Mesenchymal stem cell (in vitro differentiated cells and primary cell): ENCODE data around the gene TNNI2.
"Not testable (repeated sequence)": the region's sequence is repeated elsewhere in the genome, so short reads cannot be mapped to it uniquely, and the experiment has no call there.

Experiments
- DNase-seq: peaks from one replicate; pipeline ENCODE4 v3.0.0-alpha.2; 2013
- H2AFZ ChIP-seq: one replicate; pipeline ENCODE4 v1.6.1; 2013; ENCODE audit warnings: low read depth, mild to moderate bottlenecking, control low read depth, inconsistent platforms, low read length, moderate library complexity
- H2AK5ac ChIP-seq: 2 replicates; pipeline ENCODE4 v1.6.1; 2013; ENCODE audit warnings: low read length, moderate library complexity, mild to moderate bottlenecking, inconsistent platforms; ENCODE audit not compliant: severe bottlenecking
- H2BK120ac ChIP-seq: one replicate; pipeline ENCODE4 v1.6.1; 2013; ENCODE audit warnings: low read depth, mild to moderate bottlenecking, inconsistent platforms, low read length, moderate library complexity
- H2BK12ac ChIP-seq, 2 experiments: one replicate each; pipeline ENCODE4 v1.6.1; 2013; ENCODE audit warnings: inconsistent platforms in 2 of 2, low read length in 2 of 2, mild to moderate bottlenecking in 2 of 2, moderate library complexity in 2 of 2, control low read depth in 1 of 2
- H2BK15ac ChIP-seq: one replicate; pipeline ENCODE4 v1.6.1; 2013; ENCODE audit warnings: mild to moderate bottlenecking, low read depth, inconsistent platforms; ENCODE audit not compliant: poor library complexity, severe bottlenecking
- H2BK5ac ChIP-seq: 2 replicates; pipeline ENCODE4 v1.6.1; 2013; ENCODE audit warnings: low read depth, mild to moderate bottlenecking, low read length, control low read depth, inconsistent platforms; ENCODE audit not compliant: poor library complexity, severe bottlenecking
- H3K14ac ChIP-seq, 2 experiments: one replicate each; pipeline ENCODE4 v1.6.1; 2013; ENCODE audit warnings: inconsistent platforms in 2 of 2, low read length in 2 of 2, control low read depth in 1 of 2, mild to moderate bottlenecking in 1 of 2, moderate library complexity in 1 of 2
- H3K18ac ChIP-seq, 2 experiments: one replicate each; pipeline ENCODE4 v1.6.1; 2013; ENCODE audit warnings: inconsistent platforms in 2 of 2, low read length in 2 of 2, control low read depth in 1 of 2, low read depth in 1 of 2, mild to moderate bottlenecking in 1 of 2
- H3K23ac ChIP-seq, 2 experiments: one replicate each; pipeline ENCODE4 v1.6.1; 2013; ENCODE audit warnings: inconsistent platforms in 2 of 2, low read length in 2 of 2, mild to moderate bottlenecking in 2 of 2, moderate library complexity in 2 of 2, control low read depth in 1 of 2
- H3K27ac ChIP-seq: 2 replicates; pipeline ENCODE4 v1.5.1; 2013; ENCODE audit warnings: mild to moderate bottlenecking, moderate library complexity, low read length, control low read depth, inconsistent platforms; ENCODE audit not compliant: poor library complexity, severe bottlenecking
- H3K27me3 ChIP-seq, 2 experiments: 2 replicates each; pipeline versions ENCODE4 v1.6.1 to v1.7.0; 2013; ENCODE audit warnings: low read length in 2 of 2, mild to moderate bottlenecking in 2 of 2, moderate library complexity in 2 of 2, control low read depth in 1 of 2, inconsistent platforms in 1 of 2; ENCODE audit not compliant: control insufficient read depth in 1 of 2, insufficient read depth in 1 of 2
- H3K36me3 ChIP-seq, 2 experiments: 2 replicates each; pipeline versions ENCODE4 v1.6.1 to v1.7.0; 2013; ENCODE audit warnings: low read length in 2 of 2, control low read depth in 1 of 2, inconsistent platforms in 1 of 2, low read depth in 1 of 2, mild to moderate bottlenecking in 1 of 2; ENCODE audit not compliant: insufficient read depth in 2 of 2, control insufficient read depth in 1 of 2
- H3K4ac ChIP-seq, 2 experiments: one replicate each; pipeline ENCODE4 v1.6.1; 2013; ENCODE audit warnings: inconsistent platforms in 2 of 2, low read length in 2 of 2, mild to moderate bottlenecking in 2 of 2, moderate library complexity in 2 of 2, control low read depth in 1 of 2, low read depth in 1 of 2
- H3K4me1 ChIP-seq: 2 replicates; pipeline ENCODE4 v1.6.1; 2013; ENCODE audit warnings: low read depth, low read length, control low read depth; ENCODE audit not compliant: control insufficient read depth, insufficient read depth
- H3K4me2 ChIP-seq: 2 replicates; pipeline ENCODE4 v1.6.1; 2013; ENCODE audit warnings: low read length, mild to moderate bottlenecking, inconsistent platforms; ENCODE audit not compliant: poor library complexity, severe bottlenecking
- H3K4me3 ChIP-seq, 2 experiments: 2 replicates each; pipeline versions ENCODE4 v1.5.1 to v1.7.0; 2013; ENCODE audit warnings: low read length in 2 of 2, mild to moderate bottlenecking in 2 of 2, control low read depth in 1 of 2, low read depth in 1 of 2; ENCODE audit not compliant: insufficient read depth in 1 of 2
- H3K79me1 ChIP-seq: replicated peaks from 2 replicates; pipeline ENCODE4 v1.6.1; 2013; ENCODE audit warnings: mild to moderate bottlenecking, control low read depth, low read length, inconsistent platforms; ENCODE audit not compliant: poor library complexity, severe bottlenecking
- H3K9ac ChIP-seq: 2 replicates; pipeline ENCODE4 v1.7.0; 2013; ENCODE audit warnings: mild to moderate bottlenecking, low read length, moderate library complexity
- H3K9me3 ChIP-seq: 2 replicates; pipeline ENCODE4 v1.7.0; 2013; ENCODE audit warnings: mild to moderate bottlenecking, low read length; ENCODE audit not compliant: control insufficient read depth
- H4K8ac ChIP-seq: one replicate; pipeline ENCODE4 v1.6.1; 2013; ENCODE audit warnings: inconsistent platforms, mild to moderate bottlenecking, low read length, moderate library complexity
- H4K91ac ChIP-seq: one replicate; pipeline ENCODE4 v1.6.1; 2013; ENCODE audit warnings: mild to moderate bottlenecking, low read length, inconsistent platforms
- WGBS: methylation state at CpG from one replicate; pipeline ENCODE4 v1.1.7; 2013; ENCODE audit warnings: mixed read lengths; 5-methylcytosine and 5-hydroxymethylcytosine counted together

Gene TNNI2

GRCh38 chr11:1812801-1813200 is 26.0 kb upstream of the TNNI2 start:
- 77% methylated on average over 10 of the region's 15 CpGs for WGBS
- Histone ChIP-seq H4K91ac (no peak overlapping the region), H3K4ac (no peak overlapping the region), H3K79me1 (no peaks in the 10 kb centered on the region), H3K14ac (no peak overlapping the region), H2BK120ac (no peak overlapping the region), H3K27ac (no peak overlapping the region), H2BK15ac (no peak overlapping the region), H3K4me2 (no peak overlapping the region), H3K9ac (no peak overlapping the region), H3K23ac (no peak overlapping the region), H2AK5ac (no peak overlapping the region), H3K27me3 (peaks cover 2 to 51% of the 10 kb centered on the region in 2 experiments), H2BK12ac (no peak overlapping the region), H3K4me1 (no peaks in the 10 kb centered on the region), H2AFZ (no peak overlapping the region), H4K8ac (no peak overlapping the region), H3K9me3 (peaks cover 9% of the 10 kb centered on the region), H2BK5ac (no peak overlapping the region), H3K4me3 (no peak overlapping the region), H3K18ac (no peak overlapping the region), H3K36me3 (no peaks in the 10 kb centered on the region)
- DNase-seq = no peak

GRCh38 chr11:1813356-1813755 is 25.4 kb upstream of the TNNI2 start:
- not testable (repeated sequence) for H2BK15ac ChIP-seq, H3K4me2 ChIP-seq, H3K4me1 ChIP-seq, H4K8ac ChIP-seq, H2AK5ac ChIP-seq, H2BK5ac ChIP-seq, H2BK12ac ChIP-seq, DNase-seq, H3K9ac ChIP-seq, H3K36me3 ChIP-seq, H3K27ac ChIP-seq, H2AFZ ChIP-seq, H3K23ac ChIP-seq, H3K4ac ChIP-seq, H4K91ac ChIP-seq, H3K18ac ChIP-seq, H3K4me3 ChIP-seq, H2BK120ac ChIP-seq, H3K79me1 ChIP-seq, H3K14ac ChIP-seq
- peaks cover 13% of the 10 kb centered on the region for H3K9me3 ChIP-seq
- WGBS = 87% methylated on average over 7 of the region's 9 CpGs
- peaks cover 0 to 50% of the 10 kb centered on the region in 2 experiments for H3K27me3 ChIP-seq

- Histone ChIP-seq H3K4me3 (no peak overlapping the region), H3K36me3 (no peaks in the 10 kb centered on the region)
Observed at GRCh38 chr11:1814691-1815090, 24.1 kb upstream of the TNNI2 start.

DNA sequence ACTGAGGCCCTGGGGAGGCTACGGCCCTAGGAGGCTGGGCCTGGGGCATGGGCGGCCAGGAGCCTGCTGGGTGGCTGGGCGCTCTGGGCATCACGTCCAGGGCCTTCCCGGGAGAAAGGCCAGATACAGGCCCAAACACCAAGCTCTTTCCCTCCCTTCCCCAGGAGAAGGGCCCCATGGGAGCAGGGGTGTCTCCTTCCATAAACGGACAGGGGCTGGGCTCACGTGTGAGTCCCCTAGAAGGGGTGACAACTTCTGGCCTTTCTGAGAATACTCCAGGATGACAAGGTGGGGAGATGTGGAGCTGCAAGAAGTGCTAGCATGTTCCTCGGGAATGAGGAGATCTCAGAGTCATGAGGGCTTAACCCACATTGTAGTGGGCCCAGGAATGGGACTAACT is 23.5 kb upstream of the TNNI2 start:
- H4K91ac ChIP-seq = no peak overlapping the region
- no peak overlapping the region for H2BK15ac ChIP-seq

More at GRCh38 chr11:1814691-1815090, 24.1 kb upstream of the TNNI2 start:
- H2BK5ac ChIP-seq = no peak overlapping the region
- H3K4ac ChIP-seq = no peak overlapping the region
- H4K8ac ChIP-seq = no peak overlapping the region
- H4K91ac ChIP-seq = no peak overlapping the region
- no peak overlapping the region for H3K23ac ChIP-seq
- H3K9ac ChIP-seq = no peak overlapping the region
- no peak overlapping the region for H3K14ac ChIP-seq
- peaks cover 0 to 42% of the 10 kb centered on the region in 2 experiments for H3K27me3 ChIP-seq
- H2AFZ ChIP-seq = no peak overlapping the region
- WGBS = 90% methylated on average over 10 of the region's 10 CpGs
- no peak overlapping the region for H3K27ac ChIP-seq
- H2BK12ac ChIP-seq = no peak overlapping the region
- H3K18ac ChIP-seq = no peak overlapping the region
- no peak overlapping the region for H2BK15ac ChIP-seq
- peaks cover 26% of the 10 kb centered on the region for H3K9me3 ChIP-seq
- H3K4me1 ChIP-seq = no peaks in the 10 kb centered on the region
- no peak overlapping the region for H2AK5ac ChIP-seq
- no peak for DNase-seq
- no peak overlapping the region for H3K4me2 ChIP-seq
- no peaks in the 10 kb centered on the region for H3K79me1 ChIP-seq
- no peak overlapping the region for H2BK120ac ChIP-seq

More for the DNA sequence above, 23.5 kb upstream of the TNNI2 start:
- no peak overlapping the region for H2BK12ac ChIP-seq
- no peak overlapping the region for H3K4me2 ChIP-seq
- H3K9me3 ChIP-seq = peaks cover 29% of the 10 kb centered on the region
- no peak overlapping the region for H3K23ac ChIP-seq
- WGBS = 94% methylated on average over 5 of the region's 8 CpGs
- no peak overlapping the region for H3K9ac ChIP-seq
- no peaks in the 10 kb centered on the region for H3K36me3 ChIP-seq
- H2AK5ac ChIP-seq = no peak overlapping the region
- H2BK5ac ChIP-seq = no peak overlapping the region
- H3K4ac ChIP-seq = no peak overlapping the region
- no peak overlapping the region for H4K8ac ChIP-seq
- no peaks in the 10 kb centered on the region for H3K79me1 ChIP-seq
- peaks cover 0 to 40% of the 10 kb centered on the region in 2 experiments for H3K27me3 ChIP-seq
- no peak overlapping the region for H3K27ac ChIP-seq
- no peak overlapping the region for H3K18ac ChIP-seq
- H2AFZ ChIP-seq = no peak overlapping the region
- no peak overlapping the region for H2BK120ac ChIP-seq
- H3K14ac ChIP-seq = no peak overlapping the region
- no peak overlapping the region for H3K4me3 ChIP-seq
- no peak for DNase-seq
- peaks cover 2% of the 10 kb centered on the region for H3K4me1 ChIP-seq
